H9 (cell line): ENCODE data around the gene TCF7L1. TPM values are rescaled to one million over a fixed set of nuclear protein-coding genes. Genes with fewer than 3 reads are reported as not detected.

Source experiments
- DNase-seq: peaks from one replicate; pipeline ENCODE4 v3.0.0-alpha.2; 2017
- H2AFZ ChIP-seq: one replicate; pipeline ENCODE4 v1.6.1; 2013; ENCODE audit warnings: mild to moderate bottlenecking, low read length, control low read depth, moderate library complexity
- H2AK5ac ChIP-seq: 2 replicates; pipeline ENCODE4 v1.6.1; 2013; ENCODE audit warnings: low read length, control low read depth, mixed read lengths; ENCODE audit not compliant: insufficient read length
- H2BK120ac ChIP-seq: one replicate; pipeline ENCODE4 v1.6.1; 2013; ENCODE audit warnings: low read depth, mild to moderate bottlenecking, low read length, control low read depth, inconsistent platforms; ENCODE audit not compliant: poor library complexity, severe bottlenecking
- H2BK12ac ChIP-seq: 2 replicates; pipeline ENCODE4 v1.6.1; 2013; ENCODE audit warnings: low read length, control low read depth, mixed read lengths, low read depth; ENCODE audit not compliant: insufficient read length
- H2BK15ac ChIP-seq: 2 replicates; pipeline ENCODE4 v1.6.1; 2013; ENCODE audit warnings: low read depth, low read length, control low read depth
- H2BK20ac ChIP-seq: one replicate; pipeline ENCODE4 v1.6.1; 2013; ENCODE audit warnings: low read depth, mild to moderate bottlenecking, low read length, control low read depth, inconsistent platforms; ENCODE audit not compliant: poor library complexity, severe bottlenecking
- H2BK5ac ChIP-seq: 2 replicates; pipeline ENCODE4 v1.6.1; 2013; ENCODE audit warnings: low read length, control low read depth, mixed read lengths; ENCODE audit not compliant: insufficient read length
- H3K14ac ChIP-seq: 2 replicates; pipeline ENCODE4 v1.6.1; 2013; ENCODE audit warnings: low read length, control low read depth; ENCODE audit not compliant: insufficient read depth
- H3K18ac ChIP-seq: 2 replicates; pipeline ENCODE4 v1.6.1; 2013; ENCODE audit warnings: low read depth, mild to moderate bottlenecking, mixed read lengths, low read length, control low read depth; ENCODE audit not compliant: insufficient read length
- H3K23ac ChIP-seq: 2 replicates; pipeline ENCODE4 v1.6.1; 2013; ENCODE audit warnings: low read length, control low read depth, mixed read lengths, low read depth; ENCODE audit not compliant: insufficient read length
- H3K23me2 ChIP-seq: 2 replicates; pipeline ENCODE4 v1.6.1; 2013; ENCODE audit warnings: low read depth, mild to moderate bottlenecking, mixed read lengths, low read length, control low read depth; ENCODE audit not compliant: insufficient read length, poor library complexity, severe bottlenecking
- H3K27ac ChIP-seq: 2 replicates; pipeline ENCODE4 v1.5.1; 2013; ENCODE audit warnings: low read length, control low read depth, mixed read lengths, low read depth; ENCODE audit not compliant: insufficient read length
- H3K27me3 ChIP-seq: 2 replicates; pipeline ENCODE4 v1.6.1; 2013; ENCODE audit warnings: low read length, control low read depth, inconsistent platforms; ENCODE audit not compliant: insufficient read depth
- H3K4ac ChIP-seq: 2 replicates; pipeline ENCODE4 v1.6.1; 2013; ENCODE audit warnings: low read depth, mild to moderate bottlenecking, control low read depth, inconsistent platforms, low read length, moderate library complexity
- H3K4me1 ChIP-seq: 2 replicates; pipeline ENCODE4 v1.6.1; 2013; ENCODE audit warnings: low read length, control low read depth, inconsistent platforms; ENCODE audit not compliant: insufficient read depth
- H3K4me2 ChIP-seq: 2 replicates; pipeline ENCODE4 v1.6.1; 2013; ENCODE audit warnings: low read length, control low read depth, mixed read lengths; ENCODE audit not compliant: insufficient read length, insufficient read depth
- H3K56ac ChIP-seq: 2 replicates; pipeline ENCODE4 v1.6.1; 2013; ENCODE audit warnings: low read depth, mild to moderate bottlenecking, mixed read lengths, low read length, control low read depth; ENCODE audit not compliant: insufficient read length
- H3K79me1 ChIP-seq: 2 replicates; pipeline ENCODE4 v1.6.1; 2013; ENCODE audit warnings: low read depth, mild to moderate bottlenecking, moderate library complexity, low read length, control low read depth, inconsistent platforms; ENCODE audit not compliant: insufficient read depth, poor library complexity, severe bottlenecking
- H3K79me2 ChIP-seq: 2 replicates; pipeline ENCODE4 v1.6.1; 2013; ENCODE audit warnings: low read length, control low read depth, inconsistent platforms; ENCODE audit not compliant: insufficient read depth
- H3K9ac ChIP-seq: 2 replicates; pipeline ENCODE4 v1.6.1; 2013; ENCODE audit warnings: low read length, control low read depth, mixed read lengths; ENCODE audit not compliant: insufficient read length; ENCODE audit errors: extremely low read depth
- H3K9me3 ChIP-seq: one replicate; pipeline ENCODE4 v1.6.1; 2013; ENCODE audit warnings: low read depth, low read length, inconsistent platforms; ENCODE audit not compliant: control insufficient read depth
- H3T11ph ChIP-seq: one replicate; pipeline ENCODE4 v1.6.1; 2013; ENCODE audit warnings: mild to moderate bottlenecking, low read length, control low read depth, inconsistent platforms
- H4K20me1 ChIP-seq: one replicate; pipeline ENCODE4 v1.6.1; 2013; ENCODE audit not compliant: control insufficient read depth, insufficient read length, insufficient read depth
- H4K5ac ChIP-seq: 2 replicates; pipeline ENCODE4 v1.6.1; 2013; ENCODE audit warnings: low read depth, mild to moderate bottlenecking, mixed read lengths, low read length, control low read depth; ENCODE audit not compliant: insufficient read length
- H4K8ac ChIP-seq: replicated peaks from 2 replicates; pipeline ENCODE4 v1.6.1; 2013; ENCODE audit warnings: low read length, control low read depth, mixed read lengths, low read depth; ENCODE audit not compliant: insufficient read length
- H4K91ac ChIP-seq: 2 replicates; pipeline ENCODE4 v1.6.1; 2013; ENCODE audit warnings: low read depth, mild to moderate bottlenecking, moderate library complexity, mixed read lengths, low read length, control low read depth; ENCODE audit not compliant: insufficient read length
- H3K27ac Mint-ChIP-seq, 3 experiments: 2 replicates in 2 of 3; 3 replicates in 1 of 3; pipeline ENCODE4 v1.8.0; 2020 to 2021; ENCODE audit warnings: mixed read lengths in 3 of 3, mild to moderate bottlenecking in 1 of 3, moderate library complexity in 1 of 3
- H3K27me3 Mint-ChIP-seq: 2 replicates; pipeline ENCODE4 v1.8.0; 2021; ENCODE audit warnings: low read depth, mild to moderate bottlenecking, moderate library complexity, mixed read lengths
- H3K36me3 Mint-ChIP-seq, 3 experiments: 2 replicates in 2 of 3; 3 replicates in 1 of 3; pipeline ENCODE4 v1.8.0; 2020 to 2021; ENCODE audit warnings: low read depth in 3 of 3, mixed read lengths in 3 of 3; ENCODE audit not compliant: insufficient read depth in 1 of 3
- H3K4me1 Mint-ChIP-seq, 2 experiments: 2 replicates each; pipeline ENCODE4 v1.8.0; 2020; ENCODE audit warnings: mixed read lengths in 2 of 2
- H3K4me3 Mint-ChIP-seq, 2 experiments: 2 replicates in 1 of 2; 3 replicates in 1 of 2; pipeline ENCODE4 v1.8.0; 2020 to 2021; ENCODE audit warnings: mild to moderate bottlenecking in 2 of 2, mixed read lengths in 2 of 2, moderate library complexity in 1 of 2
- H3K9me3 Mint-ChIP-seq, 2 experiments: 2 replicates in 1 of 2; 3 replicates in 1 of 2; pipeline ENCODE4 v1.8.0; 2020; ENCODE audit warnings: mild to moderate bottlenecking in 2 of 2, mixed read lengths in 2 of 2, moderate library complexity in 1 of 2
- CTCF ChIP-seq: fragments of 200-600 bp; sonication (generic); conservative IDR thresholded peaks from 3 replicates; pipeline ENCODE4 v1.8.0; 2021; ENCODE audit warnings: antibody characterized with exemption, mild to moderate bottlenecking
- WGBS: extraction: QIAGEN DNeasy Blood & Tissue Kit; methylation state at CpG from one replicate; pipeline ENCODE4 v1.1.7; 2013; ENCODE audit warnings: missing lambda C conversion rate, low lambda C conversion rate, mixed read lengths; ENCODE audit not compliant: insufficient read length; ENCODE audit errors: extremely low coverage; 5-methylcytosine and 5-hydroxymethylcytosine counted together
- total RNA-seq: library from RNA; stranded (reverse); gene quantifications from 2 replicates; pipeline ENCODE4 v1.2.1, GENCODE V29; 2021

Gene TCF7L1
- total RNA-seq, 1 experiment from 2014 or later: 112 TPM

- H3K4me1 ChIP-seq: no peaks in the 10 kb centered on the region
- H3K56ac ChIP-seq: no peak overlapping the region
- peaks cover 5 to 12% of the 10 kb centered on the region in 2 experiments; a peak in 3 of 4 replicates for H3K4me1 Mint-ChIP-seq
- peaks cover 12% of the 10 kb centered on the region for H3K23me2 ChIP-seq
- no peak overlapping the region for H3K27ac Mint-ChIP-seq
- H4K5ac ChIP-seq: no peak overlapping the region
- H3K27me3 ChIP-seq: no peaks in the 10 kb centered on the region
- no peak overlapping the region for H3K27ac ChIP-seq
- H2AFZ ChIP-seq: no peak overlapping the region
- H2BK15ac ChIP-seq: no peak overlapping the region
- H3K27me3 Mint-ChIP-seq: no peaks in the 10 kb centered on the region
- no peaks in the 10 kb centered on the region for H3K9me3 ChIP-seq
- H2BK120ac ChIP-seq: no peak overlapping the region
- H2AK5ac ChIP-seq: no peak overlapping the region
- peaks cover 3 to 20% (median 7%) of the 10 kb centered on the region in 3 experiments; a peak in 6 of 7 replicates for H3K36me3 Mint-ChIP-seq
- no peak for TF ChIP-seq CTCF
- H3T11ph ChIP-seq: no peak overlapping the region
- no peak overlapping the region for H2BK5ac ChIP-seq
- no peaks in the 10 kb centered on the region for H3K9me3 Mint-ChIP-seq
- no peak overlapping the region for H2BK12ac ChIP-seq
- H3K4me3 Mint-ChIP-seq: no peak overlapping the region
- no CpG with 5 or more reads among the region's 3 CpGs for WGBS
- no peaks in the 10 kb centered on the region for H3K79me2 ChIP-seq
- no peaks in the 10 kb centered on the region for H3K79me1 ChIP-seq
- H3K23ac ChIP-seq: no peak overlapping the region
- H3K4me2 ChIP-seq: no peak overlapping the region
- no peak overlapping the region for H3K4ac ChIP-seq
- no peak overlapping the region for H3K14ac ChIP-seq
- no peak overlapping the region for H3K18ac ChIP-seq
- H3K9ac ChIP-seq: no peak overlapping the region
- no peak for DNase-seq
- no peak overlapping the region for H4K8ac ChIP-seq
- H4K91ac ChIP-seq: no peak overlapping the region
- no peak overlapping the region for H2BK20ac ChIP-seq
- no peaks in the 10 kb centered on the region for H4K20me1 ChIP-seq
These were observed 224.5 kb downstream of the TCF7L1 start for GRCh38 chr2:85357736-85358135.

Other genes with a start within 250 kb of the TCF7L1 start
- gene TMSB10, start 227.7 kb upstream of the TCF7L1 start, total RNA-seq: 755 and 770 TPM in 2 replicates
- gene KCMF1, start 162.2 kb upstream of the TCF7L1 start, total RNA-seq: 110 and 113 TPM in 2 replicates
- 47.7 and 47.8 TPM in 2 replicates for gene TGOLN2, start 194.6 kb downstream of the TCF7L1 start, total RNA-seq
- gene RETSAT, start 221.1 kb downstream of the TCF7L1 start, total RNA-seq: 14.7 and 16.7 TPM in 2 replicates
- 7.4 and 7.6 TPM in 2 replicates for gene ELMOD3, start 221.4 kb downstream of the TCF7L1 start, total RNA-seq